IMR-90 (cell line): ENCODE data around the gene PPM1M. TPM values are rescaled to one million over a fixed set of nuclear protein-coding genes. Genes with fewer than 3 reads are reported as not detected.

ENCODE experiments used
- ATAC-seq: fragments of 200-7000 bp; cut with Tn5 transposase; 2 replicates; pipeline ENCODE4 v1.9.1; 2020; ENCODE audit warnings: low read depth, mild to moderate bottlenecking, moderate library complexity
- BruUV-seq: library from RNA; stranded (reverse); fragments of 400-500 nt; replicated peaks from 2 replicates; lab custom pipeline; 2021; lab: Mats Ljungman, UMichigan
- CTCF ChIA-PET: fragments of 300-600 bp; formaldehyde crosslinking; extraction: SDS; loops from one replicate; lab custom pipeline; 2021; ENCODE audit warnings: antibody characterized with exemption; lab: Yijun Ruan, JAX
- POLR2A ChIA-PET: fragments of 300-600 bp; sonication (Branson Sonifier 250); formaldehyde crosslinking; loops from one replicate; lab custom pipeline; 2022; ENCODE audit warnings: antibody characterized with exemption; ENCODE audit not compliant: unreplicated experiment; lab: Charles Lee
- DNase-seq: peaks from one replicate; pipeline ENCODE4 v3.0.0; 2013
- H2AFZ ChIP-seq: replicated peaks from 2 replicates; pipeline ENCODE3; 2013; ENCODE audit warnings: low read length, mild to moderate bottlenecking; ENCODE audit not compliant: poor library complexity
- H2AK5ac ChIP-seq: 2 replicates; pipeline ENCODE4 v1.6.1; 2013; ENCODE audit warnings: low read depth, low read length, inconsistent platforms
- H2AK9ac ChIP-seq: replicated peaks from 2 replicates; pipeline ENCODE3; 2013; ENCODE audit warnings: mild to moderate bottlenecking, low read depth, low read length, moderate library complexity; ENCODE audit not compliant: poor library complexity
- H2BK120ac ChIP-seq: 2 replicates; pipeline ENCODE4 v1.6.1; 2013; ENCODE audit warnings: low read depth, low read length, inconsistent platforms
- H2BK15ac ChIP-seq: 3 replicates; pipeline ENCODE4 v1.6.1; 2013; ENCODE audit warnings: low read depth, low read length, inconsistent platforms
- H2BK20ac ChIP-seq: 2 replicates; pipeline ENCODE4 v1.6.1; 2013; ENCODE audit warnings: low read depth, mild to moderate bottlenecking, inconsistent platforms, low read length, moderate library complexity
- H2BK5ac ChIP-seq: 2 replicates; pipeline ENCODE4 v1.6.1; 2013; ENCODE audit warnings: mild to moderate bottlenecking, low read depth, low read length, inconsistent platforms; ENCODE audit not compliant: poor library complexity, severe bottlenecking
- H3K14ac ChIP-seq: replicated peaks from 2 replicates; pipeline ENCODE4 v1.6.1; 2013; ENCODE audit warnings: low read depth, low read length, inconsistent platforms
- H3K18ac ChIP-seq: 2 replicates; pipeline ENCODE4 v1.6.1; 2013; ENCODE audit warnings: low read depth, low read length, control low read depth
- H3K23ac ChIP-seq: 2 replicates; pipeline ENCODE4 v1.6.1; 2013; ENCODE audit warnings: low read depth, low read length, inconsistent platforms
- H3K27ac ChIP-seq: 2 replicates; pipeline ENCODE4 v1.5.1; 2013; ENCODE audit warnings: mild to moderate bottlenecking, control low read depth, low read length; ENCODE audit not compliant: insufficient read depth
- H3K27me3 ChIP-seq: 2 replicates; pipeline ENCODE4 v1.6.1; 2013; ENCODE audit warnings: low read length; ENCODE audit not compliant: control insufficient read depth, insufficient read depth
- H3K36me3 ChIP-seq: 2 replicates; pipeline ENCODE4 v1.6.1; 2013; ENCODE audit warnings: low read length, mixed read lengths; ENCODE audit not compliant: control insufficient read depth, insufficient read depth
- H3K4ac ChIP-seq: 2 replicates; pipeline ENCODE4 v1.6.1; 2013; ENCODE audit warnings: low read depth, low read length, inconsistent platforms
- H3K4me1 ChIP-seq: 2 replicates; pipeline ENCODE4 v1.6.1; 2013; ENCODE audit warnings: low read length, mixed read lengths; ENCODE audit not compliant: control insufficient read depth, insufficient read depth
- H3K4me2 ChIP-seq: 2 replicates; pipeline ENCODE4 v1.6.1; 2013; ENCODE audit warnings: low read depth, mild to moderate bottlenecking, control low read depth, low read length, moderate library complexity
- H3K4me3 ChIP-seq: 2 replicates; pipeline ENCODE4 v1.5.1; 2013; ENCODE audit warnings: low read depth, mild to moderate bottlenecking, control low read depth, low read length, moderate library complexity; ENCODE audit not compliant: insufficient read depth
- H3K56ac ChIP-seq: 2 replicates; pipeline ENCODE4 v1.6.1; 2013; ENCODE audit warnings: low read length, inconsistent platforms; ENCODE audit not compliant: insufficient read depth; ENCODE audit errors: extremely low read depth
- H3K79me1 ChIP-seq, 2 experiments: 2 replicates each; pipeline ENCODE4 v1.6.1; 2013; ENCODE audit warnings: low read length in 2 of 2, inconsistent platforms in 1 of 2, low read depth in 1 of 2
- H3K9ac ChIP-seq: 2 replicates; pipeline ENCODE4 v1.6.1; 2013; ENCODE audit warnings: low read depth, low read length, control low read depth
- H3K9me1 ChIP-seq: 2 replicates; pipeline ENCODE4 v1.6.1; 2013; ENCODE audit warnings: low read length, inconsistent platforms; ENCODE audit not compliant: insufficient read depth
- H3K9me3 ChIP-seq: 2 replicates; pipeline ENCODE4 v1.6.1; 2013; ENCODE audit warnings: low read length; ENCODE audit not compliant: control insufficient read depth, insufficient read depth
- H4K20me1 ChIP-seq: 2 replicates; pipeline ENCODE4 v1.6.1; 2013; ENCODE audit warnings: low read length, inconsistent platforms; ENCODE audit not compliant: insufficient read depth
- H4K5ac ChIP-seq: 2 replicates; pipeline ENCODE4 v1.6.1; 2013; ENCODE audit warnings: mild to moderate bottlenecking, low read depth, low read length, control low read depth
- H4K8ac ChIP-seq, 2 experiments: 2 replicates each; pipeline ENCODE4 v1.6.1; 2013; ENCODE audit warnings: low read depth in 2 of 2, low read length in 2 of 2, control low read depth in 1 of 2, inconsistent platforms in 1 of 2
- H4K91ac ChIP-seq: 2 replicates; pipeline ENCODE4 v1.6.1; 2013; ENCODE audit warnings: low read depth, low read length, inconsistent platforms; ENCODE audit not compliant: insufficient read depth
- CEBPB ChIP-seq: IDR thresholded peaks from 2 replicates; pipeline ENCODE4 v1.6.1; 2012; ENCODE audit warnings: low read depth, low read length, improper control_type of control experiment
- CHD1 ChIP-seq: IDR thresholded peaks from 2 replicates; pipeline ENCODE4 v1.6.1; 2012; ENCODE audit warnings: low read depth, low read length, improper control_type of control experiment
- CTCF ChIP-seq: conservative IDR thresholded peaks from 2 replicates; pipeline ENCODE4 v1.5.1; 2012; ENCODE audit warnings: mild to moderate bottlenecking, low read depth, low read length, improper control_type of control experiment
- ELK1 ChIP-seq: fragments of 150-350 bp; IDR thresholded peaks from 2 replicates; pipeline ENCODE4 v1.6.1; 2016; ENCODE audit warnings: low read depth, mild to moderate bottlenecking, low read length, moderate library complexity, borderline replicate concordance
- FOS ChIP-seq: fragments of 150-350 bp; IDR thresholded peaks from 2 replicates; pipeline ENCODE4 v1.6.1; 2016; ENCODE audit warnings: low read depth, low read length
- MAFK ChIP-seq: IDR thresholded peaks from 2 replicates; pipeline ENCODE4 v1.6.1; 2012; ENCODE audit warnings: low read depth, low read length, improper control_type of control experiment
- MAZ ChIP-seq: IDR thresholded peaks from 2 replicates; pipeline ENCODE4 v1.6.1; 2012; ENCODE audit warnings: low read depth, mild to moderate bottlenecking, low read length, improper control_type of control experiment, moderate library complexity, borderline replicate concordance
- MXI1 ChIP-seq: IDR thresholded peaks from 2 replicates; pipeline ENCODE4 v1.6.1; 2012; ENCODE audit warnings: low read depth, mild to moderate bottlenecking, low read length, moderate library complexity, borderline replicate concordance
- NFE2L2 ChIP-seq: fragments of 150-350 bp; IDR thresholded peaks from 2 replicates; pipeline ENCODE4 v1.6.1; 2016; ENCODE audit warnings: low read depth, mild to moderate bottlenecking, low read length
- POLR2A ChIP-seq: IDR thresholded peaks from 2 replicates; pipeline ENCODE4 v1.6.1; 2012; ENCODE audit warnings: mild to moderate bottlenecking, low read depth, low read length
- RAD21 ChIP-seq: IDR thresholded peaks from 2 replicates; pipeline ENCODE4 v1.6.1; 2012; ENCODE audit warnings: low read length, improper control_type of control experiment
- SMC3 ChIP-seq: fragments of 150-350 bp; IDR thresholded peaks from 2 replicates; pipeline ENCODE4 v1.6.1; 2016; ENCODE audit warnings: low read depth, mild to moderate bottlenecking, antibody characterized with exemption, low read length, moderate library complexity
- USF2 ChIP-seq: fragments of 150-350 bp; IDR thresholded peaks from 2 replicates; pipeline ENCODE4 v1.6.1; 2017; ENCODE audit warnings: mild to moderate bottlenecking, antibody characterized with exemption, low read length, low read depth
- WGBS, 2 experiments: methylation state at CpG; one replicate each; pipeline versions ENCODE4 v1.1.5 to v1.1.7; 2013; ENCODE audit warnings: missing lambda C conversion rate in 2 of 2; ENCODE audit not compliant: insufficient read length in 1 of 2; ENCODE audit errors: extremely low coverage in 2 of 2; 5-methylcytosine and 5-hydroxymethylcytosine counted together
- dilution Hi-C: fragments of 300-500 bp; cut with HindIII; formaldehyde crosslinking; loops from one replicate; pipeline ENCODE4 v1.14.3; 2018; ENCODE audit warnings: low sequenced_read_pairs; ENCODE audit not compliant: unreplicated experiment
- in situ Hi-C: fragments of 300-500 bp; cut with MboI; formaldehyde crosslinking; loops from 3 replicates; pipeline ENCODE4 v1.14.3; 2019; ENCODE audit warnings: low sequenced_read_pairs, inconsistent platforms, mixed read lengths
- intact Hi-C: fragments of 100-400 bp; cut with micrococcal nuclease; formaldehyde crosslinking; loops from 2 replicates; pipeline ENCODE4 v1.10.0; 2022
- polyA plus RNA-seq, 3 experiments: library from polyadenylated mRNA; depleted of rRNA; stranded (reverse); fragments of >200 nt; gene quantifications; 2 replicates each; pipeline ENCODE4 v1.2.3, GENCODE V29; 2012; ENCODE audit warnings: low replicate concordance in 1 of 3
- total RNA-seq: library from RNA; depleted of rRNA; stranded (reverse); fragments of >200 nt; gene quantifications from 2 replicates; pipeline ENCODE4 v1.2.3, GENCODE V29; 2012

The PPM1M gene
- total and polyA plus RNA-seq, 2 of the 4 experiments (the other 2 are of a cell fraction), result 12.2 to 18.1 TPM

- H2AK5ac ChIP-seq, result no peak overlapping the region
- H2BK5ac ChIP-seq, result no peak overlapping the region
- no peaks in the 10 kb centered on the region for H4K20me1 ChIP-seq
- no peak overlapping the region for H3K23ac ChIP-seq
- H3K4me3 ChIP-seq, result no peak overlapping the region
- H3K4ac ChIP-seq, result no peak overlapping the region
- H2BK20ac ChIP-seq, result no peak overlapping the region
- POLR2A ChIA-PET, result no interaction called here
- dilution Hi-C loops (no loop called here), intact Hi-C loops (no loop called here), in situ Hi-C loops (no loop called here)
- H2AK9ac ChIP-seq, result no peak overlapping the region
- TF ChIP-seq USF2, result no peak
- no peak for TF ChIP-seq MAZ
- no peak for TF ChIP-seq CTCF
- TF ChIP-seq RAD21, result no peak
- TF ChIP-seq MAFK, result no peak
- TF ChIP-seq ELK1, result no peak
- TF ChIP-seq CEBPB, result no peak
- no peak for TF ChIP-seq CHD1
- TF ChIP-seq NFE2L2, result no peak
- TF ChIP-seq FOS, result no peak
- TF ChIP-seq MXI1, result no peak
- no peak for TF ChIP-seq POLR2A
- TF ChIP-seq SMC3, result no peak
- H3K79me1 ChIP-seq, result no peaks in the 10 kb centered on the region
- WGBS, 2 experiments, result 56% methylated on average over 2 of the region's 11 CpGs; no CpG with 5 or more reads in 1 of the 2 experiments
- no peak overlapping the region for H3K27ac ChIP-seq
- H3K27me3 ChIP-seq, result no peaks in the 10 kb centered on the region; the same call in 1 of the 2 replicates
- H3K56ac ChIP-seq, result no peak overlapping the region
- H3K14ac ChIP-seq, result no peak overlapping the region
- peaks cover 4% of the 10 kb centered on the region for H3K9me1 ChIP-seq
- H2BK120ac ChIP-seq, result no peak overlapping the region
- H3K36me3 ChIP-seq, result peaks cover 5% of the 10 kb centered on the region; the same call in 1 of the 2 replicates
- H4K5ac ChIP-seq, result no peak overlapping the region
- CTCF ChIA-PET, result interaction anchor here (1.3 kb wide), 1 partner anchor 42 kb away, joined by 6 read pairs; no protein-coding TSS in a partner anchor
- H2BK15ac ChIP-seq, result no peak overlapping the region
- H3K9ac ChIP-seq, result no peak overlapping the region
- no peak overlapping the region for H2AFZ ChIP-seq
- no peak overlapping the region for H3K18ac ChIP-seq
- DNase-seq, result no peak
- no peak overlapping the region for H4K91ac ChIP-seq
- BruUV-seq, result no TSS peak
- H4K8ac ChIP-seq, result no peak overlapping the region
- no peak for ATAC-seq
- H3K9me3 ChIP-seq, result no peaks in the 10 kb centered on the region
- H3K4me1 ChIP-seq, result peaks cover 11% of the 10 kb centered on the region
- H3K4me2 ChIP-seq, result no peak overlapping the region
Measured at GRCh38 chr3:52297242-52298148, 51.9 kb downstream of the PPM1M start.
